HFFc6 (cell line): ENCODE data around the gene ATXN7. TPM values are rescaled to one million over a fixed set of nuclear protein-coding genes. Genes with fewer than 3 reads are reported as not detected.
A peak's percentile ranks its signal among the peaks of the same experiment; 100 is the strongest.

Source experiments
- DNase-seq: peaks from one replicate; pipeline ENCODE4 v3.0.0-alpha.2; 2018
- H3K27ac Mint-ChIP-seq: 2 replicates; pipeline ENCODE4 v1.8.0; 2020; ENCODE audit warnings: mild to moderate bottlenecking, mixed read lengths
- H3K27me3 Mint-ChIP-seq: 2 replicates; pipeline ENCODE4 v1.8.0; 2021; ENCODE audit warnings: mild to moderate bottlenecking, moderate library complexity, mixed read lengths; ENCODE audit not compliant: insufficient read depth
- H3K36me3 Mint-ChIP-seq: 2 replicates; pipeline ENCODE4 v1.8.0; 2021; ENCODE audit warnings: low read depth, mixed read lengths
- H3K4me1 Mint-ChIP-seq: 2 replicates; pipeline ENCODE4 v1.8.0; 2020; ENCODE audit warnings: low read depth, mixed read lengths
- H3K4me3 Mint-ChIP-seq: 2 replicates; pipeline ENCODE4 v1.8.0; 2020; ENCODE audit warnings: mild to moderate bottlenecking, moderate library complexity, mixed read lengths
- H3K9me3 Mint-ChIP-seq: 2 replicates; pipeline ENCODE4 v1.8.0; 2020; ENCODE audit warnings: mild to moderate bottlenecking, mixed read lengths
- total RNA-seq, 6 experiments: library from RNA; stranded (reverse); fragmentation: NEBNext Ultra II Directional; extraction: Animal tissue kit (Norgen Biotek cat#: 25700); gene quantifications; 2 replicates in 1 of 6; 3 replicates in 5 of 6; pipeline ENCODE4 v1.2.3, GENCODE V29; 2021
- TF ChIP-seq, protein P1 (sequence below): fragments of 200-600 bp; sonication (generic); IDR thresholded peaks from 2 replicates; pipeline ENCODE4 v1.5.0; 2021; ENCODE audit warnings: antibody characterized with exemption, mild to moderate bottlenecking

The ATXN7 gene
- total RNA-seq, 6 experiments from 2014 or later, result 11.5 to 18.4 (median 15.2) TPM

DNA sequence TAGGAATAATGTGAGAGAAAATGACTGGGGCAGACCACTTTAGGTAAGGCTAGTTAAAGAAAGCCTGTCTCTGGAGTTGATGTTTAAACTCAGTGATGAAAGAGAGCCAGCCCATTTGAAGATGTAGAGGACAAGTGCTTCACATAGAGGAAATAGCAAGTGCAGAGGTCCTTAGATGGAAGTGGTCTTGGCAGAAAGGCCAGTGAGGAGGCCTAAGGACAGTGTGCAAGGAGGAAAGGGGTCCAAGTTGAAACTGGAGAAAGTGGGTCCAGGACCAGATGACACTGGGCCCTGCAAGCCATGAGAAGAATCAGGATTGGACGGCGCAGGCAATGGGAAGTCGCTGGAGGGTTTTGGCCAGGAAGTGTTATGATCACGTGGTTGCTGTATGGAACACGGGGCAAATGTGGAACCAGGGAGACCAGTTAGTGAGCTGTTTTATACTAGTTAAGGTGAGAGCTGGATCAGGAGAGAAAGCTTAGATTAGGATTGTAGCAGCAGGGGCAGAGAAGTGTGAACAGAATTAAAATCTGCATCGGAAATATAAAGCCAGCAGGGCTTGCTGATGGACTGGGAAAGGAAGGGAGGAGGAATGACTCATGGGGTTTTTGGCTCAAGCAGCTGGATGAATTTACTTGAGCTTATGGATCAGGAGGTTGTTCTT, 96.5 kb downstream of the ATXN7 start:
- Mint-ChIP-seq H3K27ac (peak overlapping the region; percentile 76), H3K27me3 (no peaks in the 10 kb centered on the region), H3K9me3 (no peaks in the 10 kb centered on the region), H3K36me3 (peaks cover 2% of the 10 kb centered on the region; the same call in 1 of the 2 replicates), H3K4me3 (peak overlapping the region; percentile 75), H3K4me1 (peaks cover 53% of the 10 kb centered on the region)
- peak; percentile 62 for DNase-seq
- TF ChIP-seq, protein P1, sequence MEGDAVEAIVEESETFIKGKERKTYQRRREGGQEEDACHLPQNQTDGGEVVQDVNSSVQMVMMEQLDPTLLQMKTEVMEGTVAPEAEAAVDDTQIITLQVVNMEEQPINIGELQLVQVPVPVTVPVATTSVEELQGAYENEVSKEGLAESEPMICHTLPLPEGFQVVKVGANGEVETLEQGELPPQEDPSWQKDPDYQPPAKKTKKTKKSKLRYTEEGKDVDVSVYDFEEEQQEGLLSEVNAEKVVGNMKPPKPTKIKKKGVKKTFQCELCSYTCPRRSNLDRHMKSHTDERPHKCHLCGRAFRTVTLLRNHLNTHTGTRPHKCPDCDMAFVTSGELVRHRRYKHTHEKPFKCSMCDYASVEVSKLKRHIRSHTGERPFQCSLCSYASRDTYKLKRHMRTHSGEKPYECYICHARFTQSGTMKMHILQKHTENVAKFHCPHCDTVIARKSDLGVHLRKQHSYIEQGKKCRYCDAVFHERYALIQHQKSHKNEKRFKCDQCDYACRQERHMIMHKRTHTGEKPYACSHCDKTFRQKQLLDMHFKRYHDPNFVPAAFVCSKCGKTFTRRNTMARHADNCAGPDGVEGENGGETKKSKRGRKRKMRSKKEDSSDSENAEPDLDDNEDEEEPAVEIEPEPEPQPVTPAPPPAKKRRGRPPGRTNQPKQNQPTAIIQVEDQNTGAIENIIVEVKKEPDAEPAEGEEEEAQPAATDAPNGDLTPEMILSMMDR, result no peak

- H3K27ac Mint-ChIP-seq, result no peak overlapping the region
Observed at GRCh38 chr3:63961891-63962290, 98.2 kb downstream of the ATXN7 start.

DNA sequence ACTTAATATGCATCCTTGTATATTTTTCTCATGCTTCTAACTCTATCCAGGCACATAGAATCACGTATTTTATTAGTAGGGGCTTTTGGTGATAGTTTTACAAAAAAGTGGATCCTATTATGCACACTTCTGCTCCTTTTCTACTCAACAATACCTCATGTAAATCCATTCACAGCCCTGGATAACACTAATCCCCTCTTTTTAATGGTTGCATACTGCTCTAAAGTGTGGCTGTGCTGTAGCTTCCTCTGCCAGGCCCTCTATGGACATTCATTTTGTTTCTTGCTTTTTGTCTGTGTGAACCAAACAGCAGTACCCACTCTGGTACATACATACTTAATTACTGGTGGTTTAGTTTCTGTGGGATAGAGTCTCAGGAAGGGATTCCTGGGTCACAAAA, 99.8 kb downstream of the ATXN7 start:
- Mint-ChIP-seq H3K27ac (peak overlapping the region; percentile 39), H3K4me3 (no peak overlapping the region), H3K36me3 (no peaks in the 10 kb centered on the region), H3K4me1 (peaks cover 68% of the 10 kb centered on the region), H3K27me3 (no peaks in the 10 kb centered on the region), H3K9me3 (no peaks in the 10 kb centered on the region)
- no peak for DNase-seq
- TF ChIP-seq, protein P1, result no peak

More at GRCh38 chr3:63961891-63962290, 98.2 kb downstream of the ATXN7 start:
- Mint-ChIP-seq H3K4me1 (peaks cover 61% of the 10 kb centered on the region), H3K27me3 (no peaks in the 10 kb centered on the region), H3K36me3 (no peaks in the 10 kb centered on the region), H3K9me3 (no peaks in the 10 kb centered on the region), H3K4me3 (no peak overlapping the region)
- DNase-seq, result peak; percentile 28
- TF ChIP-seq, protein P1, result peak; percentile 82

GRCh38 chr3:63964681-63965485, 101.2 kb downstream of the ATXN7 start:
- Mint-ChIP-seq H3K36me3 (no peaks in the 10 kb centered on the region), H3K9me3 (no peaks in the 10 kb centered on the region), H3K4me3 (no peak overlapping the region), H3K27me3 (no peaks in the 10 kb centered on the region), H3K4me1 (peaks cover 73% of the 10 kb centered on the region), H3K27ac (no peak overlapping the region; the same call in 1 of the 2 replicates)
- no peak for DNase-seq
- TF ChIP-seq, protein P1, result no peak

DNA sequence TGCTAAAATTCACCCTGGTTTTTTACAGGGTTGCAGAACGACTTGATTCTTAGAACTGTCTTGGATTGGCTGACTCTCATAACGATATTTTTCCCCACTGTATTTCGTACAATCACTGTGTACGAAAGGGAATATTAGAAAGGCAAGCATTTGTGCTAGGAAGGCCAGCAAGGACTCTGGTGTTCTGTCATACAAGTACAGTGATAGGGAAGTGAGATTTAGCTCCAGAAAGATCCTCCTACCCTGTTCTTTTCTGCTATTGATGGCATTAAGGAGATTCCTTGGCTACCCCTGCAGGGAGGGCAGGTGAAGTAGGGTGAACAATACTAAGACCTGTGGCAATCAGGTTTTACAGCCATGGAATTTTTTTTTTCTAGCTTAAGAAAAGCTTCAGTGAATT, 102.3 kb downstream of the ATXN7 start:
- Mint-ChIP-seq H3K27me3 (no peaks in the 10 kb centered on the region), H3K9me3 (no peaks in the 10 kb centered on the region), H3K4me3 (no peak overlapping the region), H3K36me3 (no peaks in the 10 kb centered on the region), H3K4me1 (peaks cover 73% of the 10 kb centered on the region), H3K27ac (no peak overlapping the region)
- TF ChIP-seq, protein P1, result no peak
- DNase-seq, result no peak
